Spleen (tissue), 11 donors: Measurements from ENCODE around the gene RPLP1. TPM values are rescaled to one million over a fixed set of nuclear protein-coding genes. Genes with fewer than 3 reads are reported as not detected.
"Not testable (repeated sequence)": the region's sequence is repeated elsewhere in the genome, so short reads cannot be mapped to it uniquely, and the experiment has no call there.

Experiments used
- DNase-seq: peaks from one replicate; pipeline ENCODE4 v3.0.0-alpha.2; 2020
- H3K27ac ChIP-seq, 8 donors: fragments of 200-600 bp; sonication (generic) in 7 of 8; 1 replicate in 4 of 8; 2 replicates in 4 of 8; pipeline versions ENCODE4 v1.5.0 to v1.8.0; 2016 to 2021; ENCODE audit warnings: inconsistent platforms in 4 of 8, mild to moderate bottlenecking in 4 of 8, moderate library complexity in 1 of 8
- H3K27me3 ChIP-seq, 7 donors: fragments of 200-600 bp; sonication (generic) in 6 of 7; replicated peaks in 1 of 7; 1 replicate in 4 of 7; 2 replicates in 3 of 7; pipeline versions ENCODE4 v1.5.0 to v1.8.0; 2016 to 2021; ENCODE audit warnings: inconsistent platforms in 3 of 7, mild to moderate bottlenecking in 1 of 7
- H3K36me3 ChIP-seq, 6 donors: fragments of 200-600 bp; sonication (generic) in 5 of 6; 1 replicate in 4 of 6; 2 replicates in 2 of 6; pipeline versions ENCODE4 v1.5.0 to v1.8.0; 2016 to 2021; ENCODE audit warnings: inconsistent platforms in 2 of 6
- H3K4me1 ChIP-seq, 6 donors: fragments of 200-600 bp; sonication (generic) in 5 of 6; 1 replicate in 3 of 6; 2 replicates in 3 of 6; pipeline versions ENCODE4 v1.5.0 to v1.8.0; 2016 to 2021; ENCODE audit warnings: inconsistent platforms in 3 of 6
- H3K4me3 ChIP-seq, 8 donors: fragments of 200-600 bp; sonication (generic) in 7 of 8; 1 replicate in 4 of 8; 2 replicates in 4 of 8; pipeline versions ENCODE4 v1.5.0 to v1.8.0; 2016 to 2021; ENCODE audit warnings: inconsistent platforms in 4 of 8, mild to moderate bottlenecking in 4 of 8, moderate library complexity in 2 of 8
- H3K9me3 ChIP-seq, 8 donors: fragments of 200-600 bp; sonication (generic) in 7 of 8; 1 replicate in 4 of 8; 2 replicates in 4 of 8; pipeline versions ENCODE4 v1.5.0 to v1.8.0; 2016 to 2021; ENCODE audit warnings: inconsistent platforms in 4 of 8
- POLR2A ChIP-seq, 3 donors: fragments of 450-650 bp; IDR thresholded peaks; one replicate each; pipeline ENCODE4 v1.5.1; 2017; ENCODE audit warnings: antibody characterized with exemption in 3 of 3, mild to moderate bottlenecking in 1 of 3
- POLR2AphosphoS5 ChIP-seq, 3 donors: sonication (generic); formaldehyde crosslinking; IDR thresholded peaks; one replicate each; pipeline ENCODE4 v1.5.1; 2017; ENCODE audit warnings: antibody characterized with exemption in 3 of 3
- WGBS, 5 donors: extraction: QIAGEN DNeasy Blood & Tissue Kit in 3 of 5; methylation state at CpG; one replicate each; pipeline versions ENCODE4 v1.1.5 to v1.1.7; 2013 to 2018; 5-methylcytosine and 5-hydroxymethylcytosine counted together
- intact Hi-C: fragments of 100-400 bp; cut with DNase I; formaldehyde crosslinking; loops from one replicate; pipeline ENCODE4 v1.15.0; 2023; ENCODE audit warnings: low total_unique reads
- polyA plus RNA-seq, 3 donors: library from polyadenylated mRNA; stranded (reverse); fragments of 200-250 nt; gene quantifications; one replicate each; pipeline ENCODE4 v1.2.1, GENCODE V29; 2013
- total RNA-seq, 7 donors: library from RNA; depleted of rRNA in 3 of 7; stranded (reverse); fragments of >200 nt in 3 of 7; fragmentation: NEBNext Ultra II Directional in 4 of 7; extraction: Animal tissue kit (Norgen Biotek cat#: 25700) in 4 of 7; gene quantifications; one replicate each; pipeline versions ENCODE4 v1.1.0 to v1.2.1, GENCODE V29; 2016 to 2021
- TF ChIP-seq, protein P1 (sequence below), 11 experiments: fragments of 200-600 bp in 7 of 11; fragments of 450-650 bp in 4 of 11; sonication (generic) in 4 of 11; IDR thresholded peaks in 8 of 11; conservative IDR thresholded peaks in 3 of 11; 1 replicate in 7 of 11; 2 replicates in 4 of 11; pipeline versions ENCODE4 v1.4.0 to v1.8.0; 2016 to 2021; ENCODE audit warnings: antibody characterized with exemption in 11 of 11, inconsistent platforms in 4 of 11, mild to moderate bottlenecking in 1 of 11
- donor health status: healthy with polysubstance abuse.
- donor health status: DM: no; HTN: no; CAD: no; lungs with moderate emphysema.
- donor health status: DM: no; HTN: no; CAD: no.
- donor health status: Bipolar disorder and iron deficiency.
- donor health status: healthy.
- donor health status: DM: no; HTN: no; CAD: no.
- donor health status: DM: yes; HTN: yes; CAD: no.

RPLP1 gene
- total and polyA plus RNA-seq, 10 donors, result 439 to 3,995 (median 1,492) TPM

DNA sequence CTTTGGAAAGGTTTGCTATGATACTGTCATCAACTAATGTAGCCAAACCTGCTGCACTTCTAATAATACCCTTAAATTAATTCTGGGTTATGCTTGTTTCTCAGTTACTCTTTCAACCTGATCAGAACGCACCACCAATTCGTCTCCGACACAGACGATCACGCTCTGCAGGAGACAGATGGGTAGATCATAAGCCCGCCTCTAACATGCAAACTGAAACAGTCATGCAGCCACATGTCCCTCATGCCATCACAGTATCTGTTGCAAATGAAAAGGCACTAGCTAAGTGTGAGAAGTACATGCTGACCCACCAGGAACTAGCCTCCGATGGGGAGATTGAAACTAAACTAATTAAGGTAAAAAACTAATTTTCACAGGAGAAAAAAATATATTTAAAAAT lies 7.9 kb upstream of the RPLP1 start:
- H3K9me3 ChIP-seq, result no peaks in the 10 kb centered on the region
- peaks cover 0 to 18% (median 8%) of the 10 kb centered on the region in 6 donors for H3K4me1 ChIP-seq
- TF ChIP-seq POLR2AphosphoS5 (IDR thresholded peaks at IDR 0.05) (no peak), POLR2A (IDR thresholded peaks at IDR 0.05) (no peak)
- TF ChIP-seq, protein P1, sequence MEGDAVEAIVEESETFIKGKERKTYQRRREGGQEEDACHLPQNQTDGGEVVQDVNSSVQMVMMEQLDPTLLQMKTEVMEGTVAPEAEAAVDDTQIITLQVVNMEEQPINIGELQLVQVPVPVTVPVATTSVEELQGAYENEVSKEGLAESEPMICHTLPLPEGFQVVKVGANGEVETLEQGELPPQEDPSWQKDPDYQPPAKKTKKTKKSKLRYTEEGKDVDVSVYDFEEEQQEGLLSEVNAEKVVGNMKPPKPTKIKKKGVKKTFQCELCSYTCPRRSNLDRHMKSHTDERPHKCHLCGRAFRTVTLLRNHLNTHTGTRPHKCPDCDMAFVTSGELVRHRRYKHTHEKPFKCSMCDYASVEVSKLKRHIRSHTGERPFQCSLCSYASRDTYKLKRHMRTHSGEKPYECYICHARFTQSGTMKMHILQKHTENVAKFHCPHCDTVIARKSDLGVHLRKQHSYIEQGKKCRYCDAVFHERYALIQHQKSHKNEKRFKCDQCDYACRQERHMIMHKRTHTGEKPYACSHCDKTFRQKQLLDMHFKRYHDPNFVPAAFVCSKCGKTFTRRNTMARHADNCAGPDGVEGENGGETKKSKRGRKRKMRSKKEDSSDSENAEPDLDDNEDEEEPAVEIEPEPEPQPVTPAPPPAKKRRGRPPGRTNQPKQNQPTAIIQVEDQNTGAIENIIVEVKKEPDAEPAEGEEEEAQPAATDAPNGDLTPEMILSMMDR (IDR thresholded peaks at IDR 0.05 in 8 of 11, conservative IDR thresholded peaks at IDR 0.05 in 3 of 11), result no peak
- intact Hi-C loops, result no loop called here
- DNase-seq, result no peak
- no peak overlapping the region for H3K27ac ChIP-seq
- peaks cover 0 to 21% (median 0%) of the 10 kb centered on the region in 6 donors for H3K36me3 ChIP-seq
- no peak overlapping the region for H3K4me3 ChIP-seq
- no peaks in the 10 kb centered on the region for H3K27me3 ChIP-seq
- WGBS, 5 donors, result 92 to 98% (median 96%) methylated on average over 7 of the region's 7 CpGs

DNA sequence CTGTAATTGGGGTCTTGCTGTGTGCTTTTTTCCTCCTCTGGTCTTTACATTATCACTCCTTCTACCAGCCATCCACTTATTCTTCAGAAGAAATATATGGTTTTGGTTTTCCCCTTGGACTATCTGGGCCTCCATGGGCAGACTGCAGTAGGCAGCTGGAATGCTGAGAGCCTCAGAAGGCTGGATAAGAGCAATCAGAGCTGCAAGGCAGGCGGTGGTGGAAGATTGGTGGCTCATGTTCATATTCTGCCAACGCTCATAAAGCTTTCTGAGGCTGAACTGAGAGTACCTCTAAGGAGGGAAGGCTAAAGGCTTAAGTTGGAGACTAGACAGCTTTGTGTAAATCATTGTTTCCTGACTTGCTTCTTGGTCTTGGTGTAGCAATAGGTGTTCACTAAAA lies 5.7 kb upstream of the RPLP1 start:
- Histone ChIP-seq H3K36me3 (peaks cover 0 to 19% (median 0%) of the 10 kb centered on the region in 6 donors), H3K4me3 (no peak overlapping the region), H3K27me3 (no peaks in the 10 kb centered on the region), H3K9me3 (no peaks in the 10 kb centered on the region), H3K4me1 (peaks cover 0 to 28% (median 14%) of the 10 kb centered on the region in 6 donors), H3K27ac (no peak overlapping the region)
- TF ChIP-seq, protein P1 (IDR thresholded peaks at IDR 0.05 in 8 of 11, conservative IDR thresholded peaks at IDR 0.05 in 3 of 11), result no peak
- no peak for TF ChIP-seq POLR2A (IDR thresholded peaks at IDR 0.05)
- no peak for DNase-seq
- 93 to 97% (median 94%) methylated on average over 2 of the region's 2 CpGs for WGBS, 5 donors
- intact Hi-C loops, result no loop called here

DNA sequence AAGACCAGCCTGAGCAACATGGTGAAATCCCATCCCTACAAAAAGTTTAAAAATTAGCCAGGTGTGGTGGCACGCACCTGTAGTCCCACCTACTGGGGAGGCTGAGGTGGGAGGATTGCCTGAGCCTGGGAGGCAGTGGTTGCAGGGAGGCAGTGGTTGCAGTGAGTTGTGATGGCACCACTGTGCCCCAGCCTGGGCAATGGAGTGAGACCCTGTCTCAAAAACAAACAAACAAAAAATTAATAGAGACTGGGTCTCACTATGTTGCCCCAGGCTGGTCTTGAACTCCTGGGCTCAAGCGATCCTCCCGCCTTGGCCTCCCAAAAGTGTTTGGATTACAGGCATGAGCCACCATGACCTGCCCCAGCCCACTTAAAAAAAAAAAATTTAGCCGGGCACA lies 2.4 kb upstream of the RPLP1 start:
- intact Hi-C loops, H3K4me3 ChIP-seq, H3K27me3 ChIP-seq, H3K9me3 ChIP-seq, DNase-seq, H3K27ac ChIP-seq: not testable (repeated sequence)
- peaks cover 11 to 35% (median 30%) of the 10 kb centered on the region in 6 donors for H3K4me1 ChIP-seq
- H3K36me3 ChIP-seq, result peaks cover 0 to 30% (median 6%) of the 10 kb centered on the region in 6 donors
- WGBS, 5 donors, result 95 to 99% (median 97%) methylated on average over 4 of the region's 4 CpGs

DNA sequence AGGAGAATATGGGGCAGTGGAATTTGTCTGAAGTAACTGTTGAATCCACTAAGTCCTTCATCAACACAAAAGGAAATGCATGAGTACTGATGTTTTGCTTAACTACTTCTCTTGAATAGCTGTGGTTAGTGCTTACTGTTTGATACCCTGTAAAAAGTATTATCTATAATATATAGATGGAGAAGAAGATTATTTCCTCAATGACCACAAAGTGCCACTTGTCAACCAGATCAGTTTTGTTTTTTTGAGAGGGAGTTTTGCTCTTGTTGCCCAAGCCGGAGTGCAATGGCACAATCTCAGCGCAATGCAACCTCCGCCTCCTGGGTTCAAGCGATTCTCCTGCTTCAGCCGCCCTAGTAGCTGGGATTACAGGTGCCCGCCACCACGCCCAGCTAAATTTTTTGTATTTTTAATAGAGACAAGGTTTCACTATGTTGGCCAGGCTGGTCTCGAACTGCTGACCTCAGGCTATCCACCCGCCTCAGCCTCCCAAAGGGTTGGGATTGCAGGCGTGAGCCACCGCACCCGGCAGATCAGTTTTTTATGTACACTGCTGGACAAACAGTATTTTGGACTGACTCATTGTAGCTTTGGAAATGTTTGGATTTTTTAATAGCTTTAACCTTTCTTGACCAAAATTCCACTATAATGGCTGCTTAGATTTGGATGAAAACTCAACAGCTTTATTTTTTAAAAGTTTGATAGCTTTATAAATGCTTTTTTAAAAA lies 1.5 kb upstream of the RPLP1 start:
- TF ChIP-seq, protein P1 (IDR thresholded peaks at IDR 0.05 in 8 of 11, conservative IDR thresholded peaks at IDR 0.05 in 3 of 11), result no peak
- TF ChIP-seq POLR2AphosphoS5 (IDR thresholded peaks at IDR 0.05) (no peak), POLR2A (IDR thresholded peaks at IDR 0.05) (no peak)
- DNase-seq, result no peak
- Histone ChIP-seq H3K36me3 (peaks cover 0 to 39% (median 15%) of the 10 kb centered on the region in 6 donors), H3K4me1 (peaks cover 14 to 45% (median 36%) of the 10 kb centered on the region in 6 donors), H3K27ac (peak overlapping the region in 5 of 8 donors; percentile 92 to 96 (median 94)), H3K4me3 (no peak overlapping the region), H3K9me3 (no peaks in the 10 kb centered on the region), H3K27me3 (no peaks in the 10 kb centered on the region)
- intact Hi-C loops, result no loop called here
- 91 to 94% (median 93%) methylated on average over 12 of the region's 12 CpGs for WGBS, 5 donors
